Cardiac muscle cell (in vitro differentiated cells and primary cell): ENCODE measurements around the gene VPS4A. TPM values are rescaled to one million over a fixed set of nuclear protein-coding genes. Genes with fewer than 3 reads are reported as not detected.

Experiments used
- DNase-seq, 2 donors: peaks; one replicate each; pipeline versions ENCODE4 v3.0.0 to v3.0.0-alpha.2; 2010 to 2017; ENCODE audit warnings: low read depth in 1 of 2, low spot score in 1 of 2
- H3K27ac ChIP-seq: fragments of 200-600 bp; sonication (generic); 2 replicates; pipeline ENCODE4 v1.5.1; 2016
- H3K27me3 ChIP-seq: fragments of 200-600 bp; sonication (generic); 2 replicates; pipeline ENCODE4 v1.6.0; 2016; ENCODE audit warnings: control low read depth
- H3K36me3 ChIP-seq: fragments of 200-600 bp; sonication (generic); 2 replicates; pipeline ENCODE4 v1.5.1; 2016; ENCODE audit warnings: control low read depth
- H3K4me1 ChIP-seq: fragments of 200-600 bp; sonication (generic); 2 replicates; pipeline ENCODE4 v1.8.1; 2017; ENCODE audit warnings: low read depth, mild to moderate bottlenecking, mixed run types
- H3K4me3 ChIP-seq: fragments of 200-600 bp; sonication (generic); 2 replicates; pipeline ENCODE4 v1.5.1; 2016; ENCODE audit warnings: mild to moderate bottlenecking
- H3K9me3 ChIP-seq: fragments of 200-600 bp; sonication (generic); 2 replicates; pipeline ENCODE4 v1.5.1; 2017; ENCODE audit warnings: low read depth, mild to moderate bottlenecking, control low read depth
- polyA plus RNA-seq: library from polyadenylated mRNA; unstranded; fragments of >200 nt; fragmentation: Nextera tagmentation; extraction: Ambion mirVana; gene quantifications from 2 replicates; pipeline ENCODE4 v1.2.1, GENCODE V29; 2016
- total RNA-seq: library from RNA; depleted of rRNA; stranded (reverse); fragments of >200 nt; gene quantifications from 2 replicates; pipeline ENCODE4 v1.2.3, GENCODE V29; 2016
- TF ChIP-seq, protein P1 (sequence below): IDR thresholded peaks from 2 replicates; pipeline ENCODE4 v1.5.1; 2012; ENCODE audit warnings: low read depth, mild to moderate bottlenecking, low read length

The VPS4A gene
- total and polyA plus RNA-seq, 2 experiments from 2014 or later = 30.8 to 52.2 TPM

DNA sequence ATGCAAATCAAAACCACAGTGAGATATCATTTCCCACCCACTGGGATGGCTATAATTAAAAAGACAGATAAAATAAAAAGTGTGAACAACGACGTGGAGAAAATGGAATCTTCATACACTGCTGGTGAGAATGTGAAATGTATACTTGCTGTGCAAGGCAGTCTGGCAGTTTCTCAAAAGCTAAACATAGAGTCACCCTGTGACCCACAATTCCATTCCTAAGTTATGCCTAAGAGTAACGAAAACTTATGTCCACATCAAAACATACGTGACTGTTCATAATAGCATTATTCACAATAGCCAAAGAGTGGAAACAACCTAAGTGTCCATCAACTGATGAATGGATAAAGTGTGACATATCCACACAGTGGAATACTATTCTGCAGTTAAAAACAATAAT lies 38.1 kb upstream of the VPS4A start:
- H3K4me1 ChIP-seq = no peaks in the 10 kb centered on the region
- TF ChIP-seq, protein P1, sequence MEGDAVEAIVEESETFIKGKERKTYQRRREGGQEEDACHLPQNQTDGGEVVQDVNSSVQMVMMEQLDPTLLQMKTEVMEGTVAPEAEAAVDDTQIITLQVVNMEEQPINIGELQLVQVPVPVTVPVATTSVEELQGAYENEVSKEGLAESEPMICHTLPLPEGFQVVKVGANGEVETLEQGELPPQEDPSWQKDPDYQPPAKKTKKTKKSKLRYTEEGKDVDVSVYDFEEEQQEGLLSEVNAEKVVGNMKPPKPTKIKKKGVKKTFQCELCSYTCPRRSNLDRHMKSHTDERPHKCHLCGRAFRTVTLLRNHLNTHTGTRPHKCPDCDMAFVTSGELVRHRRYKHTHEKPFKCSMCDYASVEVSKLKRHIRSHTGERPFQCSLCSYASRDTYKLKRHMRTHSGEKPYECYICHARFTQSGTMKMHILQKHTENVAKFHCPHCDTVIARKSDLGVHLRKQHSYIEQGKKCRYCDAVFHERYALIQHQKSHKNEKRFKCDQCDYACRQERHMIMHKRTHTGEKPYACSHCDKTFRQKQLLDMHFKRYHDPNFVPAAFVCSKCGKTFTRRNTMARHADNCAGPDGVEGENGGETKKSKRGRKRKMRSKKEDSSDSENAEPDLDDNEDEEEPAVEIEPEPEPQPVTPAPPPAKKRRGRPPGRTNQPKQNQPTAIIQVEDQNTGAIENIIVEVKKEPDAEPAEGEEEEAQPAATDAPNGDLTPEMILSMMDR = no peak
- H3K36me3 ChIP-seq = peaks cover 15% of the 10 kb centered on the region
- no peak overlapping the region for H3K27ac ChIP-seq
- no peaks in the 10 kb centered on the region for H3K27me3 ChIP-seq
- no peak overlapping the region for H3K4me3 ChIP-seq
- peak in 1 of 2 donors; percentile 74 for DNase-seq
- H3K9me3 ChIP-seq = no peaks in the 10 kb centered on the region

DNA sequence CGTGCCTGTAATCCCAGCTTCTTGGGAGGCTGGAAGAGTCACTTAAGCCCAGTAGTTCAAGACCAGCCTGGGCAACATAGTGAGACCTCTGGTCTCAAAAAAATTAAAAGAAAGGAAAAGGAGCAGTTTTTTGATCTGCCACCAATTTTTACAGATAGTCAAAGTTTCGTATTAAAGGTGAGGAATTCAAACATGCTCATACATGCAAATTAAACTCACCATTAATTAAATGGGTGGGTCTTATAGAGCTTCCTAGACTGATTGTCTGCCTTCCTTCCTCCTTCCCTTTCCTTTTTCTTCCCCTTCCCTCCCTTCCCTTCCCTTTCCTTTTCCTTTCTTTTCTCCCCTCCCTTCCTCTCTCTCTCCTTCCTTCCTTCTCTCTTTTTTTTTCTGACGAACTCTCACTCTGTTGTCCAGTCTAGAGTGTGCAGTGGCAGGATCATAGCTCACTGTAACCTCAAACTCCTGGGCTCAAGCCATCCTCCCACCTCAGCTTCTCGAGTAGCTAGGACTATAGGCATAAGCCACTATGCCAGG lies 36.4 kb upstream of the VPS4A start:
- H3K36me3 ChIP-seq = peaks cover 15% of the 10 kb centered on the region
- H3K4me3 ChIP-seq = no peak overlapping the region
- DNase-seq = peak in 1 of 2 donors; percentile 32
- H3K27ac ChIP-seq = no peak overlapping the region
- no peaks in the 10 kb centered on the region for H3K27me3 ChIP-seq
- no peaks in the 10 kb centered on the region for H3K4me1 ChIP-seq
- TF ChIP-seq, protein P1 = no peak
- H3K9me3 ChIP-seq = no peaks in the 10 kb centered on the region

DNA sequence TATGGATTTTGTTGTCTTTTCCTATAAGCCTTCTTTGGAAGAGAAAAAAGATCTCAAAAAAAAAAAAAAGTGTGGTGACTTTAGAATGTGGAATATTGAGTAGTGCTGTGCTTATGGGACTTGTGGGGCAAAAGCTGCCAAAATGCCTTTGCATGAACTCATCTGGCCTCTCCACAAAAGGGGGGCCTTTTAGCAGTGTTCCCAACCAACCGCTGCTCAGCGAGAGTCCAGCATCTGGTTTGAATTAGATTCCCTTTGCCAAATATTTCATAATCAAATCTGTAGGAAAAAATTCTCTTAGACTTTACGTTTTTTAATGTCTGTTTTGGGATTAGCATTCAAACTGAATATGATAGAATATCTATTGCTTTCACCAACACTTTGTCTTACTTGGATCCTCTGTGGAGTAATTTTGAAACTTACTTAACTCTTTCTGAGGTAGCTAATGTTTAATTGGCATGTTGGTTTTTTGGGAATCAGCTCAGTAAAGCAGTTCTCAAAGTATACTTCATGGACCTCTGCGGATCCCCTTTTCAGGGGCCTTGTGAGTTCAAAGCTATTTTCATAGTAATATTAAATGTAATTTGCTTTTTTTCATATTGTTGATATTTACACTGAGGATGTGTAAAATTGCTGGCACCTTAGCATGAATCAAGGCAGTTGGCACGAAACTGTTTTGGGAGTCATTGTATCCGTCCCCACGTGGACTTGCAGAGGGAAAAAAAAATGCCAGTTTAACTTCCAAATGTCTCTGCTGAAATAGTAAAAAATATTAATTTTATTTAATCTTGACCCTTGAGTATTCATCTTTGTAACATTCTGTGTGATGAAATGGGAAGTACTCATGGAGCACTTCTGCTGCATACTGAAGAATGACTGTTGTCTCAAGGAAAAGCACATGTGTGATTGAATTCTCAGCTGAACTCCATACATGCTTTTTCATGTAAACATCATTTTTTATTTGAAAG lies 34.7 kb upstream of the VPS4A start:
- H3K36me3 ChIP-seq = peaks cover 5% of the 10 kb centered on the region
- no peak overlapping the region for H3K27ac ChIP-seq
- TF ChIP-seq, protein P1 = no peak
- H3K27me3 ChIP-seq = no peaks in the 10 kb centered on the region
- no peaks in the 10 kb centered on the region for H3K9me3 ChIP-seq
- H3K4me3 ChIP-seq = no peak overlapping the region
- peak in 1 of 2 donors; percentile 98 for DNase-seq
- H3K4me1 ChIP-seq = no peaks in the 10 kb centered on the region

DNA sequence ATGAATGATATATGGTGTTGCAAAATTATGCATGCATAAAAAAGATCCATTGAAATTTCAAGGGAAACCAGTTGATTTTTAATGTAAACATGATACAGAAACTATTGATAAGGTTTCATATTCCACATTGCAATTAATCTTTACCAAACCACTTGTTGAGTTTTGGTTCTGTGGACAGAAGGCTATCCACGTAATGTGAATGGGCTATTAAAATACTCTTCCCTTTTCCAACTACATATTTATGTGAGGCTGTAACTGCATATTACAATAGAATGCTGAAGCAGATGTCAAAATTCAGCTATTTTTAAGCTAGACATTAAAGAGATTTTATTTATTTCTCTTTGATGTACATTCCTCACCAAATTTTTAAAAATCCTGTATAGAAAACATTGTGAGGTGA lies 33.7 kb upstream of the VPS4A start:
- H3K27ac ChIP-seq = no peak overlapping the region
- no peak for DNase-seq
- H3K9me3 ChIP-seq = no peaks in the 10 kb centered on the region
- no peaks in the 10 kb centered on the region for H3K27me3 ChIP-seq
- TF ChIP-seq, protein P1 = no peak
- H3K4me3 ChIP-seq = no peak overlapping the region
- no peaks in the 10 kb centered on the region for H3K4me1 ChIP-seq
- no peaks in the 10 kb centered on the region for H3K36me3 ChIP-seq

DNA sequence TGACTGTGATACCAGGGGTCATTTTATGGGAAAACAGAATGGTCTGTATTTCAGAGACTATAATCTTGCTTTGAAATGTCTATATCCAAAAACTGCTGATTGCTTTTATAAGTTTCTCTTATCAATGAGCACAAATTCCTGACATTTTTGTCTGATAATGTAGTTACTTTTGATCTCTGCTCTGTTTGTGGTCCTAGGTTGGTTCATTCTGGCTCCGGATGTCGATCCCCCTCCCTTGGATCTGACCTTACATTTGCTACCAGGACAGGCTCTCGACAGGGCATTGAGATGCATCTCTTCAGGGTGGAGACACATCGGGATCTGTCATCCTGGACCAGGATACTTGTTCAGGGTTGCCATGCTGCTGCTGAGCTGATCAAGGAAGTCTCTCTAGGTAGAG lies 27.3 kb upstream of the VPS4A start:
- TF ChIP-seq, protein P1 = no peak
- no peak overlapping the region for H3K4me3 ChIP-seq
- no peak for DNase-seq
- no peaks in the 10 kb centered on the region for H3K36me3 ChIP-seq
- no peak overlapping the region for H3K27ac ChIP-seq
- H3K27me3 ChIP-seq = no peaks in the 10 kb centered on the region
- peaks cover 4% of the 10 kb centered on the region for H3K4me1 ChIP-seq
- H3K9me3 ChIP-seq = no peaks in the 10 kb centered on the region
